PC-9 (cell line): ENCODE measurements around the gene KRTAP3-1. TPM values are rescaled to one million over a fixed set of nuclear protein-coding genes. Genes with fewer than 3 reads are reported as not detected.

Source experiments
- BruUV-seq: library from RNA; stranded (reverse); fragments of 400-500 nt; replicated peaks from 2 replicates; lab custom pipeline; 2021; lab: Mats Ljungman, UMichigan
- CTCF ChIA-PET: fragments of 300-600 bp; sonication (Branson Sonifier 250); formaldehyde crosslinking; loops from one replicate; lab custom pipeline; 2022; ENCODE audit warnings: antibody characterized with exemption; lab: Charles Lee
- POLR2A ChIA-PET: fragments of 300-600 bp; sonication (Branson Sonifier 250); formaldehyde crosslinking; loops from one replicate; lab custom pipeline; 2022; ENCODE audit warnings: antibody characterized with exemption; ENCODE audit not compliant: unreplicated experiment; lab: Charles Lee
- DNase-seq, 2 experiments: peaks; one replicate each; pipeline versions ENCODE4 v3.0.0 to v3.0.0-alpha.2; 2015 to 2022; ENCODE audit warnings: mixed read lengths in 1 of 2
- H2AFZ ChIP-seq: fragments of 200-600 bp; sonication (generic); 2 replicates; pipeline ENCODE4 v1.8.1; 2017; ENCODE audit warnings: antibody characterized with exemption
- H3F3A ChIP-seq: fragments of 200-600 bp; sonication (generic); 2 replicates; pipeline ENCODE4 v1.8.1; 2017; ENCODE audit warnings: antibody characterized with exemption, mild to moderate bottlenecking, low read depth; ENCODE audit not compliant: insufficient read depth
- H3K27ac ChIP-seq: fragments of 200-600 bp; sonication (generic); 2 replicates; pipeline ENCODE4 v1.6.1; 2016; ENCODE audit warnings: mixed run types
- H3K27me3 ChIP-seq: fragments of 200-600 bp; sonication (generic); 2 replicates; pipeline ENCODE4 v1.6.1; 2016; ENCODE audit warnings: low read depth, mixed run types; ENCODE audit not compliant: insufficient read depth
- H3K36me3 ChIP-seq: fragments of 200-600 bp; sonication (generic); 2 replicates; pipeline ENCODE4 v1.6.1; 2016; ENCODE audit warnings: low read depth, mixed run types
- H3K4me1 ChIP-seq: fragments of 200-600 bp; sonication (generic); replicated peaks from 2 replicates; pipeline ENCODE4 v1.6.1; 2016; ENCODE audit warnings: mixed run types; ENCODE audit not compliant: insufficient read depth
- H3K4me2 ChIP-seq: fragments of 200-600 bp; sonication (generic); 2 replicates; pipeline ENCODE4 v1.6.1; 2017; ENCODE audit warnings: mixed run types
- H3K4me3 ChIP-seq: fragments of 200-600 bp; sonication (generic); 2 replicates; pipeline ENCODE4 v1.6.1; 2016; ENCODE audit warnings: mixed run types
- H3K79me2 ChIP-seq: fragments of 200-600 bp; sonication (generic); 2 replicates; pipeline ENCODE4 v1.6.1; 2017; ENCODE audit warnings: low read depth, mixed run types
- H3K9me2 ChIP-seq: fragments of 200-600 bp; sonication (generic); 2 replicates; pipeline ENCODE4 v1.8.1; 2017; ENCODE audit warnings: mild to moderate bottlenecking; ENCODE audit not compliant: insufficient read depth
- H3K9me3 ChIP-seq: fragments of 200-600 bp; sonication (generic); 2 replicates; pipeline ENCODE4 v1.8.1; 2016; ENCODE audit warnings: low read depth; ENCODE audit not compliant: insufficient read depth
- H4K20me1 ChIP-seq: fragments of 200-600 bp; sonication (generic); 2 replicates; pipeline ENCODE4 v1.8.1; 2017; ENCODE audit not compliant: insufficient read depth
- CTCF ChIP-seq: fragments of 200-600 bp; sonication (generic); conservative IDR thresholded peaks from 2 replicates; pipeline ENCODE4 v1.6.1; 2017; ENCODE audit warnings: mixed run types, antibody characterized with exemption, mild to moderate bottlenecking, moderate library complexity
- EZH2 ChIP-seq: fragments of 200-600 bp; sonication (generic); IDR thresholded peaks from 2 replicates; pipeline ENCODE4 v1.8.0; 2017; ENCODE audit warnings: antibody characterized with exemption, low read depth
- intact Hi-C: fragments of 100-400 bp; cut with micrococcal nuclease; formaldehyde crosslinking; loops from one replicate; pipeline ENCODE4 v1.10.0; 2022; ENCODE audit not compliant: unreplicated experiment
- total RNA-seq: library from RNA; stranded (reverse); gene quantifications from 2 replicates; pipeline ENCODE4 v1.2.3, GENCODE V29; 2021

KRTAP3-1 gene
- total RNA-seq, 1 experiment from 2014 or later, result not detected

- Histone ChIP-seq H4K20me1 (no peaks in the 10 kb centered on the region), H3K36me3 (no peaks in the 10 kb centered on the region), H2AFZ (no peak overlapping the region), H3F3A (no peaks in the 10 kb centered on the region), H3K27me3 (no peaks in the 10 kb centered on the region), H3K27ac (no peak overlapping the region), H3K4me3 (no peak overlapping the region), H3K9me2 (no peaks in the 10 kb centered on the region), H3K4me2 (no peak overlapping the region), H3K79me2 (no peaks in the 10 kb centered on the region), H3K9me3 (no peaks in the 10 kb centered on the region), H3K4me1 (no peaks in the 10 kb centered on the region)
- no TSS peak for BruUV-seq
- DNase-seq, result no peak
- intact Hi-C loops, result no loop called here
- CTCF ChIA-PET, result no interaction called here
- POLR2A ChIA-PET, result no interaction called here
- TF ChIP-seq CTCF (no peak), EZH2 (no peak)
Observed at GRCh38 chr17:40974366-40974765, 34.6 kb downstream of the KRTAP3-1 start.

GRCh38 chr17:40967582-40967981, 41.3 kb downstream of the KRTAP3-1 start:
- Histone ChIP-seq H3K36me3 (no peaks in the 10 kb centered on the region), H3K27me3 (no peaks in the 10 kb centered on the region), H3K27ac (no peak overlapping the region), H3K4me1 (no peaks in the 10 kb centered on the region), H3F3A (no peaks in the 10 kb centered on the region), H2AFZ (no peak overlapping the region), H3K4me3 (no peak overlapping the region), H3K9me2 (no peaks in the 10 kb centered on the region), H3K9me3 (peaks cover 10% of the 10 kb centered on the region), H3K4me2 (no peak overlapping the region), H4K20me1 (no peaks in the 10 kb centered on the region), H3K79me2 (no peaks in the 10 kb centered on the region)
- TF ChIP-seq CTCF (no peak), EZH2 (no peak)
- ChIA-PET POLR2A (no interaction called here), CTCF (no interaction called here)
- no TSS peak for BruUV-seq
- intact Hi-C loops, result no loop called here
- DNase-seq, result no peak

GRCh38 chr17:40966848-40967247, 42.1 kb downstream of the KRTAP3-1 start, which contains the start of gene KRT39:
KRT39 (minus strand) TSS chr17:40966948; CDS start chr17:40966856, 92 bp downstream.
- Histone ChIP-seq H3K4me2 (no peak within 1 kb of the TSS), H3K9me3 (peaks cover 10% of the 10 kb centered on the region), H3F3A (no peaks in the 10 kb centered on the region), H3K4me1 (no peaks in the 10 kb centered on the region), H4K20me1 (no peaks in the 10 kb centered on the region), H3K27ac (no peak within 1 kb of the TSS), H2AFZ (no peak within 1 kb of the TSS), H3K4me3 (no peak within 1 kb of the TSS), H3K27me3 (no peaks in the 10 kb centered on the region), H3K36me3 (no peaks in the 10 kb centered on the region), H3K9me2 (no peaks in the 10 kb centered on the region), H3K79me2 (no peaks in the 10 kb centered on the region)
- CTCF ChIA-PET, result no interaction called here
- intact Hi-C loops, result no loop called here
- DNase-seq, result no peak
- POLR2A ChIA-PET, result no interaction called here
- no TSS peak for BruUV-seq
- no peak for TF ChIP-seq EZH2
- TF ChIP-seq CTCF, result no peak
